HEK293T (cell line): ENCODE data around the gene NAV2.
"Not testable (repeated sequence)": the region's sequence is repeated elsewhere in the genome, so short reads cannot be mapped to it uniquely, and the experiment has no call there.

Source experiments
- CTCF ChIA-PET: fragments of 350-600 bp; formaldehyde crosslinking; extraction: SDS; loops from one replicate; lab custom pipeline; 2021; ENCODE audit warnings: antibody characterized with exemption, inconsistent platforms; lab: Yijun Ruan, JAX
- POLR2A ChIA-PET: fragments of 350-600 bp; formaldehyde crosslinking; extraction: SDS; loops from one replicate; lab custom pipeline; 2020; ENCODE audit warnings: antibody characterized with exemption, inconsistent platforms; lab: Yijun Ruan, JAX
- DNase-seq: peaks from one replicate; pipeline ENCODE4 v3.0.0; 2012; ENCODE audit warnings: mixed read lengths; ENCODE audit errors: extremely low spot score
- ARNT ChIP-seq: fragments of 450-650 bp; IDR thresholded peaks from 2 replicates; pipeline ENCODE4 v1.6.1; 2017; ENCODE audit warnings: mild to moderate bottlenecking
- BHLHE40 ChIP-seq: fragments of 450-650 bp; IDR thresholded peaks from 2 replicates; pipeline ENCODE4 v1.6.1; 2016; ENCODE audit warnings: mild to moderate bottlenecking, moderate library complexity, borderline replicate concordance
- CTBP1 ChIP-seq: fragments of 450-650 bp; IDR thresholded peaks from 2 replicates; pipeline ENCODE4 v1.6.1; 2016; ENCODE audit warnings: borderline replicate concordance
- ELF4 ChIP-seq: fragments of 450-650 bp; IDR thresholded peaks from 2 replicates; pipeline ENCODE4 v1.6.1; 2017; ENCODE audit warnings: antibody characterized with exemption
- FOXA1 ChIP-seq: fragments of 450-650 bp; IDR thresholded peaks from 2 replicates; pipeline ENCODE4 v1.6.1; 2016; ENCODE audit warnings: mild to moderate bottlenecking
- FOXK2 ChIP-seq: fragments of 450-650 bp; IDR thresholded peaks from 2 replicates; pipeline ENCODE4 v1.6.1; 2016; ENCODE audit warnings: mild to moderate bottlenecking
- FOXM1 ChIP-seq: fragments of 450-650 bp; IDR thresholded peaks from 2 replicates; pipeline ENCODE4 v1.6.1; 2017; ENCODE audit warnings: mild to moderate bottlenecking, borderline replicate concordance
- HDGF ChIP-seq: fragments of 450-650 bp; IDR thresholded peaks from 2 replicates; pipeline ENCODE4 v1.6.1; 2017; ENCODE audit warnings: antibody characterized with exemption, borderline replicate concordance
- L3MBTL2 ChIP-seq: fragments of 450-650 bp; conservative IDR thresholded peaks from 2 replicates; pipeline ENCODE4 v1.6.1; 2016; ENCODE audit warnings: mild to moderate bottlenecking
- LEF1 ChIP-seq: fragments of 450-650 bp; IDR thresholded peaks from 2 replicates; pipeline ENCODE4 v1.6.1; 2017; ENCODE audit warnings: mild to moderate bottlenecking, borderline replicate concordance
- NFRKB ChIP-seq: fragments of 450-650 bp; IDR thresholded peaks from 2 replicates; pipeline ENCODE4 v1.6.1; 2016; ENCODE audit warnings: mild to moderate bottlenecking, moderate library complexity
- PKNOX1 ChIP-seq: fragments of 450-650 bp; IDR thresholded peaks from 2 replicates; pipeline ENCODE4 v1.6.1; 2016
- SP1 ChIP-seq: fragments of 450-650 bp; IDR thresholded peaks from 2 replicates; pipeline ENCODE4 v1.6.1; 2017
- SUZ12 ChIP-seq: fragments of 450-650 bp; IDR thresholded peaks from 2 replicates; pipeline ENCODE4 v1.6.1; 2016; ENCODE audit warnings: mild to moderate bottlenecking
- TARDBP ChIP-seq: fragments of 450-650 bp; IDR thresholded peaks from 2 replicates; pipeline ENCODE4 v1.6.1; 2016
- ZNF384 ChIP-seq: fragments of 450-650 bp; IDR thresholded peaks from 2 replicates; pipeline ENCODE4 v1.6.1; 2016

Gene NAV2

DNA sequence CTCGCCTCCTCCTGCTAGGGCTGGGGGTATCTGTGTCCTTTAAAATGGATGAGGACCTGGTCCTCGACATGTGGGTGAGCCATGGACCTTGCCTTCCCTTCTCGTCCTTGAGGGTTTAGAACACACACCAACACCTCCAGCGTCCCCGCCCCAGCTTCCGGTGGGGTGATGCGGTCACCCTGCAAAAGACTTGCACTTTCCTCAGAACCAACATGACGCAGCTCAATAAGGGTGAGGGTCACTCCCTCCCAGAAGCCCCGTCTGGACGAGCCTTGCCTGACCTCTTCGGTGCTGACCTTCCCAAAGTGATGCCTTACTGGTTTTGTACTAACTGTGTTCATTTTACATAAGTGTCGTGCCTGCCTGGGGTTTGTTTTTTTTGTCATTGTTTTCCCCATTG, 406.7 kb downstream of the NAV2 start:
- TF ChIP-seq L3MBTL2 = no peak
- no peak for TF ChIP-seq FOXA1
- TF ChIP-seq ZNF384 = no peak
- no peak for TF ChIP-seq ELF4
- TF ChIP-seq HDGF = no peak
- TF ChIP-seq LEF1 = no peak
- TF ChIP-seq FOXM1 = no peak
- TF ChIP-seq TARDBP = no peak
- TF ChIP-seq SP1 = no peak
- no peak for TF ChIP-seq CTBP1
- no peak for TF ChIP-seq SUZ12
- no peak for TF ChIP-seq NFRKB
- TF ChIP-seq PKNOX1 = no peak
- DNase-seq = no peak
- POLR2A ChIA-PET = no interaction called here
- CTCF ChIA-PET = no interaction called here

DNA sequence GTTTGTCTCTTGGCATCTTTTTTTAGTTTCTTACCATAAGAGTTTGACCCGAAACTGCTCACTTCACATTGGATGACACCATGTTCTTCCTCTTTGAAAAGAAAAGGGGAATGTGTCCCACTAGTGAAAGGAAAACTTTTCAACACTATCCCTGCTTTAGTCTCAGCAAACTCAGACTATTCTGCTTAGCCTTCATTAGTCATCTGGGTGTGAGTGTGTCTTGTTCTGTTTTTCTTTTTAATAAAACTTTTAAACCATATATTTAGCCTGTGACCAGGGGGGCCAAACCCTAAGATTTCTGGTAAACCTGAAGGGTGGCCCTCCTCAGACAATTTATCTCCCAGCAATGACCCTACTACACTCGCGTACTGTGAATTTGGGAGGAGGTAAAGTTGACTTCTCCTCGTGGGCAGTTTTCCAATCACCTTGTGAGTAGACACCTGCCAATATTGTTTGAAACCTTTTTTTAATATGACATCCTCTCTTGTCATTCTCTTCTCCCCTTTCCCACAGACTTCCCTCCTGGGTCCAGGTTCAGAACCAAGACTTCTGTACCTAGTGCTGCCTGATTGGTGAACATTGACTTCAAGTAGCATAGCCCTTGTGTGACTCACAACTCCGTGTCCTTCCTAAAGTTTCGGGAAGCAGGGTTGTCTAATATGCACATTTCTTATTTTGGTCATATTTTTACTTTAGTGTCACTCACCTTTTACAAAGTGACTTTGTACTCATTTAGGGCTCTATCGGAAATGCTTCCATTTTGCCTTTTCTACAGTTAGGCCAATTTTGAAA, 407.7 kb downstream of the NAV2 start:
- CTCF ChIA-PET = no interaction called here
- DNase-seq = no peak
- POLR2A ChIA-PET = no interaction called here
- TF ChIP-seq HDGF = no peak
- no peak for TF ChIP-seq CTBP1

- DNase-seq = no peak
- TF ChIP-seq L3MBTL2 (no peak), TARDBP (no peak), BHLHE40 (no peak), FOXA1 (no peak), SP1 (no peak), LEF1 (no peak)
- POLR2A ChIA-PET = no interaction called here
- CTCF ChIA-PET = no interaction called here
Measured at GRCh38 chr11:20122131-20122530, 409.5 kb downstream of the NAV2 start.

GRCh38 chr11:20125927-20126326, 413.3 kb downstream of the NAV2 start:
- no peak for DNase-seq
- CTCF ChIA-PET = no interaction called here

GRCh38 chr11:20126724-20127123, 414.1 kb downstream of the NAV2 start:
- POLR2A ChIA-PET = no interaction called here
- DNase-seq = no peak
- TF ChIP-seq NFRKB (no peak), TARDBP (no peak), PKNOX1 (0 out of 2 replicates have a peak, but pooled peaks have one; percentile 22), FOXK2 (no peak), CTBP1 (no peak), ARNT (no peak)
- CTCF ChIA-PET = interaction anchor here (1.5 to 3.5 kb wide), 2 partner anchors 175 to 546 kb away, joined by 3 to 11 read pairs; no protein-coding TSS in a partner anchor

More at GRCh38 chr11:20125927-20126326, 413.3 kb downstream of the NAV2 start:
- TF ChIP-seq PKNOX1 (no peak), TARDBP (no peak), SP1 (no peak), ZNF384 (no peak), LEF1 (no peak), CTBP1 (no peak), ELF4 (no peak)
- POLR2A ChIA-PET = no interaction called here

GRCh38 chr11:20127671-20128527, 415.3 kb downstream of the NAV2 start:
- peak; percentile 80 for DNase-seq
- ChIA-PET POLR2A (no interaction called here), CTCF (interaction anchor here (0.5 to 3.5 kb wide), 22 partner anchors 10 to 700 kb away, joined by 3 to 29 read pairs (median 4); no protein-coding TSS in a partner anchor)
- no peak for TF ChIP-seq FOXM1
- TF ChIP-seq BHLHE40 = no peak
- TF ChIP-seq PKNOX1 = no peak
- no peak for TF ChIP-seq ARNT
- no peak for TF ChIP-seq SUZ12
- no peak for TF ChIP-seq L3MBTL2
- TF ChIP-seq TARDBP = no peak
- no peak for TF ChIP-seq ELF4
- no peak for TF ChIP-seq SP1

DNA sequence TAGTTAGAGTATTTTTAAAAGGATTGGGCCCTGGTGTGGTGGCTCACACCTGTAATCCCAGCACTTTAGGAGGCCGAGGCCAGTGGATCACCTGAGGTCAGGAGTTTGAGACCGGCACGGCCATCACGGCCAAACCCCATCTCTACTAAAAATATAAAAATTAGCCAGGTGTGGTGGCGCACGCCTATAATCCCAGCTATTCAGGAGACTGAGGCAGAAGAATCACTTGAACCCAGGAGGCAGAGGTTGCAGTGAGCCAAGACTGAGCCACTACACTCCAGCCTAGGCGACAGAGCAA, 415.8 kb downstream of the NAV2 start:
- POLR2A ChIA-PET, DNase-seq: not testable (repeated sequence)
- CTCF ChIA-PET = interaction anchor here (0.5 to 3.5 kb wide), 23 partner anchors 9 to 700 kb away, joined by 3 to 29 read pairs (median 4); no protein-coding TSS in a partner anchor
